HG03280 (cell line): Measurements from ENCODE around the gene CLDN18.

Experiments
- ATAC-seq: cut with Tn5 transposase; IDR thresholded peaks from one replicate; pipeline ENCODE4 v1.9.1; 2021; ENCODE audit warnings: mild to moderate bottlenecking, moderate library complexity; ENCODE audit not compliant: unreplicated experiment

Gene CLDN18

DNA sequence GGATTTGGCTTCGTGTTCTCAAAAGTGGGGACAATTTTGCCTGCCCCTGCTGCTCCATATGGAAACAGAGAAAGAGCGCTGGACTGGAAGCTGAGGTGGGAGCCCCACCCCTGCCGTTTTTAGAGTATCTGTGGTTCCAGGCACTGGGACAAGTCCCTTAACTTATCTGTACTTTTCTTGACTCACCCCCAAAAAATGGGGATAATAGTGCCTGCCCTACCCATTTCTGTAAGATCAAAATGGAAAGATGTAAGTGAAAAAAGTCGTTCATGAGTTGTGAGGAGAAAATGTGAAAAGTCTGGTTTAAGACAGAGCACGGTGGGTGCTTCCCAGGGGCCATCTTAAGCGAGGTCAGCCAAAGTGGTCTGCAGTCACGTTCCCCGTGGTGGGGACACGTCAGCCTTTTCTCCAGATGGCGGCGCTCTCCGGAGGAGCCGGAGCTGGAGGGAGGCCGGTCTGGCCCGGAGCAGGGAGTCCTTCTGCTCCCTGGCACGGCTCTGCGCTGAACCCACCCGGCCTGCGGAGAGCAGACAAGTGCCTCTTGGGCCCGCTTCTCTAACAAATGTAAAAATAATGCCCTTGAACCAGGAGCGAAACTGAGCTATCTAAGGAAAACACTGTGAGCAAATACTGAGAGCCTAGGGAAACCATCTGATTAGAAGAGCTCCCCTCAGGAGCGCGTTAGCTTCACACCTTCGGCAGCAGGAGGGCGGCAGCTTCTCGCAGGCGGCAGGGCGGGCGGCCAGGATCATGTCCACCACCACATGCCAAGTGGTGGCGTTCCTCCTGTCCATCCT, at the start of gene CLDN18:
Gene CLDN18 (plus strand): TSS at position 690 of the 797 bp plus-strand sequence. CDS start 61 bp downstream, at position 751.
- no peak for ATAC-seq

- ATAC-seq, result no peak
These were observed 47.7 kb upstream of the CLDN18 start for GRCh38 chr3:137962251-137962650.

DNA sequence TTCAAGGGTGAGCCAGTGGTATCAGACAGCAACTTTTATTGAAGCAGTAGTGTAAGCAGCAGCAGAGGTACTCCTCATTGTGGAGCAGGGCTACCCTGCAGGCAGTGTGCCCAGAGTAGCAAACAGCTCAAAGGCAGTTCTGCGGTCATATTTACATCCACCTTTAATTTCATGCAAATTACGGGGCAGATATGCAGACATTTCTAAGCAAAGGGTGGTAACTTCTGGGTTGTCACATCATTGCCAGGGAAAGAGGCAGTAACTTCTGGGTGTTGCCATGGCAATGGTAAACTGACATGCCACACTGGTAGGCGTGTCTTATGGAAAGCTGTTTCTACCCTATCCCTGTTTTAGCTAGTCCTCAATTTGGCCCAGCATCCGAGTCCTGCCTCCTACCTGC, 46.5 kb upstream of the CLDN18 start:
- no peak for ATAC-seq

DNA sequence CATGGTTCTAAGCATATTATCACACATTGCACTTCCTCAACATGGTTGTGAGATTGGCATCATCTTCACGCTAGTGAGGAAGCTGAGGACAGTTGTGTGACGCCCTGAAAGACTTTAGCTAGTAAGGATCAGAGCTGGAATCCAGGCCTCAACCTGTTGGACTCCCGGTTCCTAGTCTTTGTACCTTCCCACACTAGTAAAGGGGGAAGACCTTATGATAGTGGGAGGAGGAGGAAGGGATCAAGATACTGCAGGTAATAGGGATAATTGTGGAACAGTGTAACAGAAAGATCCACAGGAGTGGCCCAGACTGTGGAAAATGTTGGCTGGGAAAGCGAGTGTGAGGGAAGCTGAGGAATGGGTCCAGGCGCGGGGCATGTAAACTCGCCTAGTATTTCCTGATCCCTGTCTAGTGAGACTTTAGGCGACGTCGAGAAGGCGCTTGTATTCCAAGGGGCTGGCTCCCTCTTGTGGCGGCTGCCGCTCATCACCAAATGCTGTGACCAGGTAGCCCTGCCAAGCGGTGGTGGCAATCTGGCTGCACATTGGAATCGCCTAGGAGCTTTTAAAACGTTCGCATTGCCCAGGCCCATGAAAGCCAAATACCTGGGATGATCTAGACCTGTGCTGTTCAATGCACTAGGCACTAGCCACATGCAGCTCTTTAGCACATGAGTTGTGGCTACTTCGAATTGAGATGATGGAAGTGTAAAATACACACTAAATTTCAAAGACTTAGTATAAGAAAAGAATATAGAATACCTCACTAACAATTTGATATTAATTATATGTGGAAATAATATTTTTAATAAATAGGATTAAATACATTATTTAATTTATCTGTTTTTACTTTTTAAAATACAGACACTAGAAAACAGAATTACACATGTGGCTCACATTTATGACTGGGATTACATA, 38.8 kb upstream of the CLDN18 start:
- ATAC-seq, result peak; percentile 94

GRCh38 chr3:137972396-137972795, 37.6 kb upstream of the CLDN18 start:
- ATAC-seq, result no peak

- no peak for ATAC-seq
These were observed 31.6 kb upstream of the CLDN18 start for GRCh38 chr3:137978328-137978727.

DNA sequence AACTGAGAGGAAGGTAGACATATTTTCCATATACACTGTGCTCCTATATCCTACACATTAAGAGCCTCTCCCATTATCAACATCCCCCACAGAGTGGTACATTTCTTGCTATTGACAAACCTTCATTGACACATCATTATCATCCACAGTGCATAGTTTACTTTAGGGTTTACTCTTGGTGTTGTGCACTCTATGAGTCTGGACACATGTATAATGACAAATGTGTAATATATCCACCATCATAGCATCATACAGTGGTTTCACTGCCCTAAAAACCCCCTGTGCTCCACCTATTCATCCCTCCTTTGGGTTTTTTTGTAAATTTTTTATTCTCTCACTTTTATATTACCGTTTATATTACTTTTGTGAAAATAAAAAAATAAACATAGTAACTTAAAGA, 22.2 kb upstream of the CLDN18 start:
- no peak for ATAC-seq

- peak; percentile 67 for ATAC-seq
These were observed 21.8 kb upstream of the CLDN18 start for GRCh38 chr3:137988152-137988551.

- peak; percentile 59 for ATAC-seq
These were observed 21.0 kb upstream of the CLDN18 start for GRCh38 chr3:137988982-137989381.

DNA sequence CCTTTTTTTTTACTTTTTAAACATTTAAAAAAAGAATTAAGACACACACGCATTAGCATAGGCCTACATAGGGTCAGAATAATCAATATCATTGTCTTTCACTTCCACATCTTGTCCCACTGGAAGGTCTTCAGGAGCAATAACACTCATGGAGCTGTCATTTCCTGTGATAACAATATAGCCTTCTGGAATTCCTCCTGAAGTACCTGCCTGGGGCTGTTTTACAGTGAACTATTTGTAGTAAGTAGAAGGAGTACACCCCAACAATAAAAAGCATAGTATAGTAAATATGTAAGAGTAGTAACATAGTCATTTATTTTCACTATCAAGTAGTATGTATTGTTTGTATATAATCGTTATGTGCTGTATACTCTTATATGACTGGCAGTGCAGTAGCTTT, 19.5 kb upstream of the CLDN18 start:
- no peak for ATAC-seq

DNA sequence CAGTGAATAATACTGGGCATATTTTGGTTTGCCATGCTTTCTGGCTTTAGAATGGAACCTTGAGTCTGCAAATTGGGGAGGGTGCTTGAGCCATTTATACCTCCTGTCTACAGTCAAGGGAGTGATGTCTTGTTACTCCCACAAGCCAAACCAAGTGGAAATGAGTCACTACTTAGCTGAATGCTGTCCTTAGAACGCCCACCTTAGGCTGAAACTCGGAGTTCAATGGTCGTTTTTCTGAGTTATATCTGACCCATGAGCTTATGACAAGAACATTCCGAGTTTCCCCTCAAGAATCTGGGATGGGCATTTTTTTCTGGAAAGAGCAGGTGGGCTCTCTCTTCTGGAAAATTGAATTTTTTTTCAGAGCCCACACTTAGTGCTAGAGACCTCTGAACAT, 17.4 kb upstream of the CLDN18 start:
- no peak for ATAC-seq

GRCh38 chr3:137998121-137999042, 11.6 kb upstream of the CLDN18 start:
- no peak for ATAC-seq

DNA sequence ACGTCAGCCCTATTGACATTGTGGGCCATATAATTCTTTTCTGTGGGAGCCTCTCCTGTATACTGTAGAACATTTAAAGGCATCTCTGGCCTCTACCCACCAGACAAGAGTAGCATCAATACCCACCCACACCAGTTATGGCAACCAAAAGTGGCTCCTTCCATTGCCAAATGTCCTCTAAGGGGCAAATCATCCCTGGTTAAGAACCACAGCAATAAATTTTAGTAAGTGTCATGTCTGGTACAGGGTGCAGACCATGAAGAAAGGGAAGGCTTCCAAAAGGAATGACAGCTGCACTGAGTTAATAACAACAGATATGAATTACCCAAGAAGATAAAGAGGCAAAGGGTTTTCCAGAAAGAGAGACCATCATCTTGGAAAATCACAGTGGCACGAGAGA, 6.9 kb upstream of the CLDN18 start:
- ATAC-seq, result no peak

DNA sequence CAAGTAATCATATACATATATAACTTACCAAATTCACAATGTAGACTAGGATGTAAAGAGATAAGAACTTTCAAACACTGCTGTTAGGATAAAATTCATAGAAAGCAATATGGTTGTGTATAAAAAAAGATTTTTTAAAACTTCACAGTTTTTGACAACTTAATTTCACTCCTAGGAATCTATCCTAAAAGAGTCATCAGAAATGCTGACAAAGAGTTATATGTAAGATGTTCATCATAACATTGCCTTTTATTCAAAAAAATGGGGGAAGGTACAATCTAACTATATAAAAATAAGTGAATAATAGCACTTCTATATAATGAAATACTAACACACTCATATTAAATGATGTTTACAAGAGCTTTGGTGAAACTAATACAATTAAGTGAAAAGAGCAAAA, 4.3 kb upstream of the CLDN18 start:
- ATAC-seq, result no peak

GRCh38 chr3:138007898-138008297, 2.1 kb upstream of the CLDN18 start:
- no peak for ATAC-seq

GRCh38 chr3:138010273-138010590, 267 bp downstream of the CLDN18 start:
- ATAC-seq, result no peak

DNA sequence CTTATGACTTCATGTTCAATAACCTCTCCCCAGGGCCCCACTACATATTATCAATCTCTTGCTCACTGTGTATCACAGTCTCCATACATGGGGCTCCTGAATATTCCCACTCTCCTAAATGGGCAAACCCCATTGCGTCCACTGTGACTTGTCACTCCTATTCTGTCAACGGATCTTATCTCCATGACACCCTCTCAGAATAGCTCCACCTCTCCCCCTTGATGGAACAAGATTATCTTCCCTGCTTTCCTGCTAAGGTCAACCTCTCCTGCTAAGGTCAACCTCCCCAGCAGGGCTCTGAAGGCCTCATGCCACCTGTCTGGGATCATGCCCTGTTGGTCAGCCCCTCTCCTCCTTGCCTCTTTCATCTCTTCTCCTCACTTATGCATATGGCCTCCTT, 1.8 kb downstream of the CLDN18 start:
- ATAC-seq, result no peak

DNA sequence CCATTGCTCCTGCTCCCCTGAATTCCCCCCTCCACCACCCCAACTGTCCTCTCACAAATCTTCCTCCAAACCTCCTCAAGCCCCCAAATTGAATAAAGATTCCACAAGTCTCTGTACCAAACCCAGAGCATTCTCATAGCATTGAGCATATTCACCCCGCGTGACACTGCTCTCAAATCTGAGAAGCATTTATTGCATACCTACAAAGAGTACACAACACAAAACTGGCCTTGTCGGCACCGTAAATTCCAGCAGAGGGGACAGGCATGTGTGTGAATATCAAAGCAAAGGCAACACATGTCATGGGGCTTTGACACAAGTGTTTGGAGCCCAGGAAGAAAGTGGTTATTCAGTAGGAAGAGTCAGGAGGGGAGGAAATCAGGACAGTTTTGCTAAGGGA, 2.6 kb downstream of the CLDN18 start:
- no peak for ATAC-seq

GRCh38 chr3:138016065-138016464, 6.1 kb downstream of the CLDN18 start:
- no peak for ATAC-seq

DNA sequence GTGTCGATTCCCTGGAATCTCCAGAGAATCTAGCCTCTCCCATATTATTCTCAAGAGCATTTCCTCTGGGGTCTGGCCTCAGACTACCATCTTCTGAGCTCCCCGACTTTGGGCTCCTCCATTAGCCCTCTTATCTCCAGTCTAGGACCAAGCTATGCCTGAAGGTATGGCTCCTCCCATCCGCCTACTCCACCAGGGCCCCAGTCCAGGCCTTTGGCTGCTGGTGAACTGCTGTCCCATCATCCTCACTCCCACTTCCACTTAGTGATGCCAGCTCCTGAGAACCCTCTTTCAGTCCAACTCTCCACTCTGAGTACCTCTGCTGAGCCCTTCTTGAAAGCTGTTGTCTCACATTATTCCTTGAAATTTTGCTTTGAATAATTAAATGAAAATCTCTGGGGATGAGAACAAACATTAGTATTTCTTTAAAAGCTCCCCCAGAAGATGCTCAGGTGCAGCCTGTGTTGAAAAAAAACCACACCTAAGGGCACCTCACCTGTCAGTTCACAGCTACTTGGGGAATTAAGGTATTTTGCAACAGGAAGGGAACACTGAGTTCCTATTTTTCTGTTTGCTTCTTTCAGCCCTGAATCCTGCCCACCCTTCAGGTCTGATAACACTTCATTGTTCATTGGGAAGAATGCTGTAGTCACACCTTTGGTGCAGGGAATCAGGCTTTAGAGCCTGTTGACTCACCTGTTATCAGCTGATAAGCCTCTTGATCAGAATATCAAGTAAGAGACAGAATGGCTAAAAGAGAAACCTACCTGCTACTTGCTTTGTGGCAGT, 9.5 kb downstream of the CLDN18 start:
- ATAC-seq, result no peak
